HepG2 (cell line): ENCODE results near the gene KLF6. TPM values are rescaled to one million over a fixed set of nuclear protein-coding genes. Genes with fewer than 3 reads are reported as not detected.

Source experiments
- AGO1 ChIP-seq: fragments of 200-400 bp; formaldehyde crosslinking; IDR thresholded peaks from 2 replicates; pipeline ENCODE4 v1.6.1; 2017; ENCODE audit warnings: mild to moderate bottlenecking, low read depth, low read length, moderate library complexity; ENCODE audit not compliant: poor library complexity, severe bottlenecking
- BHLHE40 ChIP-seq: IDR thresholded peaks from 2 replicates; pipeline ENCODE4 v1.6.1; 2011; ENCODE audit warnings: low read length, improper control_type of control experiment
- CBX1 ChIP-seq: IDR thresholded peaks from one replicate; pipeline ENCODE4 v1.6.1; 2016; ENCODE audit warnings: antibody characterized with exemption, low read depth
- GATAD1 ChIP-seq: IDR thresholded peaks from 2 replicates; pipeline ENCODE4 v1.6.1; 2016; ENCODE audit warnings: missing genetic modification reagents, missing compliant biosample characterization
- GTF3A ChIP-seq: sonication (generic); formaldehyde crosslinking; conservative IDR thresholded peaks from 2 replicates; pipeline ENCODE4 v1.4.0; 2020; ENCODE audit warnings: mild to moderate bottlenecking, missing genetic modification reagents
- HOXA3 ChIP-seq: sonication (generic); formaldehyde crosslinking; IDR thresholded peaks from 2 replicates; pipeline ENCODE4 v1.5.0; 2020; ENCODE audit warnings: missing genetic modification reagents
- MATR3 ChIP-seq: sonication (generic); formaldehyde crosslinking; IDR thresholded peaks from 2 replicates; pipeline ENCODE4 v1.4.0; 2020; ENCODE audit warnings: missing genetic modification reagents
- MIXL1 ChIP-seq: IDR thresholded peaks from 2 replicates; pipeline ENCODE4 v1.6.1; 2016
- NFIB ChIP-seq: sonication (generic); formaldehyde crosslinking; IDR thresholded peaks from 2 replicates; pipeline ENCODE4 v1.9.0; 2021; ENCODE audit warnings: missing genetic modification reagents, mild to moderate bottlenecking, borderline replicate concordance
- NR2F2 ChIP-seq: IDR thresholded peaks from 2 replicates; pipeline ENCODE4 v1.6.1; 2012; ENCODE audit warnings: low read depth, inconsistent platforms, borderline replicate concordance
- RNF2 ChIP-seq: fragments of 450-650 bp; conservative IDR thresholded peaks from 2 replicates; pipeline ENCODE4 v1.6.1; 2016; ENCODE audit warnings: low read depth
- TARDBP ChIP-seq: sonication (generic); formaldehyde crosslinking; IDR thresholded peaks from 2 replicates; pipeline ENCODE4 v1.8.0; 2022; ENCODE audit warnings: mild to moderate bottlenecking, missing genetic modification reagents
- WIZ ChIP-seq: sonication (generic); formaldehyde crosslinking; IDR thresholded peaks from 2 replicates; pipeline ENCODE4 v1.5.1; 2020; ENCODE audit warnings: mild to moderate bottlenecking, missing genetic modification reagents
- ZC3H4 ChIP-seq: sonication (generic); formaldehyde crosslinking; IDR thresholded peaks from 2 replicates; pipeline ENCODE4 v1.4.0; 2020; ENCODE audit warnings: missing genetic modification reagents, borderline replicate concordance
- ZNF749 ChIP-seq: sonication (generic); formaldehyde crosslinking; IDR thresholded peaks from 2 replicates; pipeline ENCODE4 v1.8.0; 2022; ENCODE audit warnings: mild to moderate bottlenecking, missing genetic modification reagents, moderate library complexity, borderline replicate concordance
- ZNF777 ChIP-seq: sonication (generic); formaldehyde crosslinking; IDR thresholded peaks from 2 replicates; pipeline ENCODE4 v1.4.0; 2020; ENCODE audit warnings: missing genetic modification reagents
- ZSCAN21 ChIP-seq: sonication (generic); formaldehyde crosslinking; IDR thresholded peaks from 2 replicates; pipeline ENCODE4 v1.8.0; 2022; ENCODE audit warnings: mild to moderate bottlenecking, missing genetic modification reagents, moderate library complexity, borderline replicate concordance
- polyA plus RNA-seq, 8 experiments: library from polyadenylated mRNA; depleted of rRNA in 3 of 8; stranded (reverse) in 7 of 8; unstranded in 1 of 8; fragments of >200 nt; fragmentation: Illumina TruSeq in 4 of 8; extraction: Trizol in 4 of 8; gene quantifications; 2 replicates each; pipeline versions ENCODE4 v1.2.1 to v1.2.3, GENCODE V29; 2011 to 2016; ENCODE audit warnings: low read depth in 4 of 8, missing spikeins in 1 of 8, mixed read lengths in 1 of 8; ENCODE audit not compliant: insufficient read depth in 1 of 8
- total RNA-seq, 5 experiments: library from RNA; depleted of rRNA; stranded (reverse); fragments of >200 nt; fragmentation: Illumina TruSeq; extraction: Trizol; gene quantifications; 2 replicates each; pipeline ENCODE4 v1.2.3, GENCODE V29; 2016; ENCODE audit warnings: low read depth in 1 of 5
- TF ChIP-seq, protein P1 (sequence below): fragments of 450-650 bp; IDR thresholded peaks from 2 replicates; pipeline ENCODE4 v1.6.1; 2017
- TF ChIP-seq, protein P2 (sequence below): sonication (generic); formaldehyde crosslinking; conservative IDR thresholded peaks from 2 replicates; pipeline ENCODE4 v1.4.0; 2020; ENCODE audit warnings: mild to moderate bottlenecking, missing genetic modification reagents, moderate library complexity
- TF ChIP-seq, protein P3 (sequence below): sonication (generic); formaldehyde crosslinking; IDR thresholded peaks from 2 replicates; pipeline ENCODE4 v1.8.1; 2023; ENCODE audit warnings: mild to moderate bottlenecking, moderate library complexity, missing genetic modification reagents
- TF ChIP-seq, protein P4 (sequence below): sonication (generic); formaldehyde crosslinking; IDR thresholded peaks from 2 replicates; pipeline ENCODE4 v1.4.0; 2020; ENCODE audit warnings: low read depth, mild to moderate bottlenecking, missing genetic modification reagents
- TF ChIP-seq, protein P5 (sequence below): sonication (generic); formaldehyde crosslinking; IDR thresholded peaks from 2 replicates; pipeline ENCODE4 v1.5.0; 2020; ENCODE audit warnings: missing genetic modification reagents

Gene KLF6
- total and polyA plus RNA-seq, 2 of the 13 experiments (the other 11 are each of a cell fraction or from before 2014, with no cell fraction given) = 27.0 to 71.9 TPM

DNA sequence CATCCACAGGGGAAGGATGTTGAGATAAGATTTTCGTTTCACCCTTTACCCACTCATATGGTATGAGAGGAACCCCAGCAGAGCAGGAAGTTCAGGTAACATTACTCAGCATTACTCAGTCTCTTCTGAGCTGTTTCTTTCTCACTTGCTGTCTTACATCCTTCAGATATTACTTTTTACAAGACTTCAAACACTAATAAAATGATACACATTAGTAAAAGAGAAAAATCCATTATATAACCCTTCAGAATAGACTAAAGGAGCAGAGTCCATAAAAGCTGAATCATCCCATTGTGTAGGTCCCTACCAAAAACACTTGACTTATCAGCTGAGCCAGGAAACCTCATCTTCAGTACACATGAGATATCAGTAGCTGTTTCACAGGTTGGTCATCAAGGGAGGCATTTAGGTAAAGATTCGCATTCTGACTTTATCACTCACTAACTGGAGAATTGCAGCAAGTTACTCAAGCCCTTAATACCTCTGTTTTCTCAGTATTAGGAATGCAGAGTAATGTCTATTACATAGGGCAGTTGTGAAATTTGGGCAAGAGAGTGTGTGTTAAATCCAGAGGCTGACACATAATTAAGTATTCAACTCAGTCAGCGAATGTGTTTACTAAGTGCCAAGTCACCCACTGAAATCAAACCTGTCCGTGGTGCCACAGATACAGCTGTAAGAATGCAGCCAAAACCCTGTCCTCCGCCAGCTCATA is 44.7 kb downstream of the KLF6 start (continued):
- TF ChIP-seq, protein P1, sequence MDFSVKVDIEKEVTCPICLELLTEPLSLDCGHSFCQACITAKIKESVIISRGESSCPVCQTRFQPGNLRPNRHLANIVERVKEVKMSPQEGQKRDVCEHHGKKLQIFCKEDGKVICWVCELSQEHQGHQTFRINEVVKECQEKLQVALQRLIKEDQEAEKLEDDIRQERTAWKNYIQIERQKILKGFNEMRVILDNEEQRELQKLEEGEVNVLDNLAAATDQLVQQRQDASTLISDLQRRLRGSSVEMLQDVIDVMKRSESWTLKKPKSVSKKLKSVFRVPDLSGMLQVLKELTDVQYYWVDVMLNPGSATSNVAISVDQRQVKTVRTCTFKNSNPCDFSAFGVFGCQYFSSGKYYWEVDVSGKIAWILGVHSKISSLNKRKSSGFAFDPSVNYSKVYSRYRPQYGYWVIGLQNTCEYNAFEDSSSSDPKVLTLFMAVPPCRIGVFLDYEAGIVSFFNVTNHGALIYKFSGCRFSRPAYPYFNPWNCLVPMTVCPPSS = no peak
- TF ChIP-seq WIZ (CRISPR knock-in tag) (no peak), NFIB (CRISPR knock-in tag) (no peak), ZNF749 (CRISPR knock-in tag) (no peak), NR2F2 (no peak), ZSCAN21 (CRISPR knock-in tag) (no peak), CBX1 (no peak), AGO1 (no peak), TARDBP (peak; percentile 66; the same call in 1 of the 2 replicates), ZC3H4 (no peak), RNF2 (no peak), GTF3A (CRISPR knock-in tag) (no peak), ZNF777 (CRISPR knock-in tag) (no peak), MIXL1 (CRISPR knock-in tag) (peak; percentile 68; the same call in 1 of the 2 replicates), HOXA3 (CRISPR knock-in tag) (peak; percentile 47; the same call in 1 of the 2 replicates), MATR3 (CRISPR knock-in tag) (no peak), BHLHE40 (no peak), GATAD1 (CRISPR knock-in tag) (0 out of 2 replicates have a peak, but pooled peaks have one; percentile 26)
- TF ChIP-seq, protein P2, sequence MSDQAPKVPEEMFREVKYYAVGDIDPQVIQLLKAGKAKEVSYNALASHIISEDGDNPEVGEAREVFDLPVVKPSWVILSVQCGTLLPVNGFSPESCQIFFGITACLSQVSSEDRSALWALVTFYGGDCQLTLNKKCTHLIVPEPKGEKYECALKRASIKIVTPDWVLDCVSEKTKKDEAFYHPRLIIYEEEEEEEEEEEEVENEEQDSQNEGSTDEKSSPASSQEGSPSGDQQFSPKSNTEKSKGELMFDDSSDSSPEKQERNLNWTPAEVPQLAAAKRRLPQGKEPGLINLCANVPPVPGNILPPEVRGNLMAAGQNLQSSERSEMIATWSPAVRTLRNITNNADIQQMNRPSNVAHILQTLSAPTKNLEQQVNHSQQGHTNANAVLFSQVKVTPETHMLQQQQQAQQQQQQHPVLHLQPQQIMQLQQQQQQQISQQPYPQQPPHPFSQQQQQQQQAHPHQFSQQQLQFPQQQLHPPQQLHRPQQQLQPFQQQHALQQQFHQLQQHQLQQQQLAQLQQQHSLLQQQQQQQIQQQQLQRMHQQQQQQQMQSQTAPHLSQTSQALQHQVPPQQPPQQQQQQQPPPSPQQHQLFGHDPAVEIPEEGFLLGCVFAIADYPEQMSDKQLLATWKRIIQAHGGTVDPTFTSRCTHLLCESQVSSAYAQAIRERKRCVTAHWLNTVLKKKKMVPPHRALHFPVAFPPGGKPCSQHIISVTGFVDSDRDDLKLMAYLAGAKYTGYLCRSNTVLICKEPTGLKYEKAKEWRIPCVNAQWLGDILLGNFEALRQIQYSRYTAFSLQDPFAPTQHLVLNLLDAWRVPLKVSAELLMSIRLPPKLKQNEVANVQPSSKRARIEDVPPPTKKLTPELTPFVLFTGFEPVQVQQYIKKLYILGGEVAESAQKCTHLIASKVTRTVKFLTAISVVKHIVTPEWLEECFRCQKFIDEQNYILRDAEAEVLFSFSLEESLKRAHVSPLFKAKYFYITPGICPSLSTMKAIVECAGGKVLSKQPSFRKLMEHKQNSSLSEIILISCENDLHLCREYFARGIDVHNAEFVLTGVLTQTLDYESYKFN (CRISPR knock-in tag) = peak; percentile 84
- TF ChIP-seq, protein P3, sequence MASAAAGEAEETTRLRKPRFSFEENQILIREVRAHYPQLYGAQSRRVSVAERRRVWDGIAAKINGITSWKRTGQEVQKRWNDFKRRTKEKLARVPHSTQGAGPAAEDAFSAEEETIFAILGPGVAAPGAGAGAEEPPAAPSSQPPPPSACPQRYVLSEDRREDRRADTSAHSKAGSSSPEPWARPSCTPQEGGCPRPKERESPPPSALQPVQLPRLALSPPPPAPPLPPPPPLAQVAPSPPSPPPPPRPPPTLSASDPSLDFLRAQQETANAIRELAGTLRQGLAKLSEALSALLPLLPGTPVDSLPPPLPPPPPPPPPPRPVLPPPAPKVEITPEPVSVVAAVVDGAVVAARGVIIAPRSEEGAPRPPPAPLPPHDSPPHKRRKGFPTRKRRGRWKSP (CRISPR knock-in tag) = no peak
- TF ChIP-seq, protein P4, sequence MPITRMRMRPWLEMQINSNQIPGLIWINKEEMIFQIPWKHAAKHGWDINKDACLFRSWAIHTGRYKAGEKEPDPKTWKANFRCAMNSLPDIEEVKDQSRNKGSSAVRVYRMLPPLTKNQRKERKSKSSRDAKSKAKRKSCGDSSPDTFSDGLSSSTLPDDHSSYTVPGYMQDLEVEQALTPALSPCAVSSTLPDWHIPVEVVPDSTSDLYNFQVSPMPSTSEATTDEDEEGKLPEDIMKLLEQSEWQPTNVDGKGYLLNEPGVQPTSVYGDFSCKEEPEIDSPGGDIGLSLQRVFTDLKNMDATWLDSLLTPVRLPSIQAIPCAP = no peak
- TF ChIP-seq, protein P5, sequence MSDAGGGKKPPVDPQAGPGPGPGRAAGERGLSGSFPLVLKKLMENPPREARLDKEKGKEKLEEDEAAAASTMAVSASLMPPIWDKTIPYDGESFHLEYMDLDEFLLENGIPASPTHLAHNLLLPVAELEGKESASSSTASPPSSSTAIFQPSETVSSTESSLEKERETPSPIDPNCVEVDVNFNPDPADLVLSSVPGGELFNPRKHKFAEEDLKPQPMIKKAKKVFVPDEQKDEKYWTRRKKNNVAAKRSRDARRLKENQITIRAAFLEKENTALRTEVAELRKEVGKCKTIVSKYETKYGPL (CRISPR knock-in tag) = no peak
